GM19351 (cell line): ENCODE results near the gene HLA-DMB.
"Not testable (repeated sequence)": the region's sequence is repeated elsewhere in the genome, so short reads cannot be mapped to it uniquely, and the experiment has no call there.

ENCODE experiments used
- ATAC-seq: cut with Tn5 transposase; IDR thresholded peaks from one replicate; pipeline ENCODE4 v1.9.1; 2021; ENCODE audit warnings: mild to moderate bottlenecking, moderate library complexity; ENCODE audit not compliant: unreplicated experiment

The HLA-DMB gene

GRCh38 chr6:32952817-32953739 is 12.2 kb upstream of the HLA-DMB start, which contains the start of gene HLA-DMA:
Gene HLA-DMA (minus strand): TSS chr6:32953097. CDS start chr6:32953036, 61 bp downstream.
- ATAC-seq, result peak; percentile 91

GRCh38 chr6:32950449-32950848 is 9.6 kb upstream of the HLA-DMB start:
- no peak for ATAC-seq

GRCh38 chr6:32950010-32950409 is 9.2 kb upstream of the HLA-DMB start:
- no peak for ATAC-seq

- ATAC-seq, result no peak
Observed at GRCh38 chr6:32949113-32949512, 8.3 kb upstream of the HLA-DMB start.

- ATAC-seq, result no peak
Observed at GRCh38 chr6:32947552-32948465, 7.0 kb upstream of the HLA-DMB start.

GRCh38 chr6:32946893-32947292 is 6.1 kb upstream of the HLA-DMB start:
- no peak for ATAC-seq

- no peak for ATAC-seq
Observed at GRCh38 chr6:32945953-32946352, 5.1 kb upstream of the HLA-DMB start.

GRCh38 chr6:32945108-32945760 is 4.4 kb upstream of the HLA-DMB start:
- ATAC-seq, result no peak

GRCh38 chr6:32943864-32944649 is 3.2 kb upstream of the HLA-DMB start:
- peak; percentile 48 for ATAC-seq

GRCh38 chr6:32942555-32943123 is 1.8 kb upstream of the HLA-DMB start:
- ATAC-seq, result not testable (repeated sequence)

GRCh38 chr6:32941214-32941768 is 463 bp upstream of the HLA-DMB start:
- peak; percentile 57 for ATAC-seq

- ATAC-seq, result no peak
Observed at GRCh38 chr6:32938494-32938893, 2.3 kb downstream of the HLA-DMB start.

- ATAC-seq, result no peak
Observed at GRCh38 chr6:32937230-32937633, 3.6 kb downstream of the HLA-DMB start.

- no peak for ATAC-seq
Observed at GRCh38 chr6:32936239-32937152, 4.3 kb downstream of the HLA-DMB start.

- no peak for ATAC-seq
Observed at GRCh38 chr6:32935551-32936238, 5.1 kb downstream of the HLA-DMB start.

- ATAC-seq, result no peak
Observed at GRCh38 chr6:32933661-32934085, 7.2 kb downstream of the HLA-DMB start.

GRCh38 chr6:32932132-32932868 is 8.5 kb downstream of the HLA-DMB start:
- ATAC-seq, result no peak
